H1 (cell line): ENCODE results near the gene GALNT17. TPM values are rescaled to one million over a fixed set of nuclear protein-coding genes. Genes with fewer than 3 reads are reported as not detected.
A peak's percentile ranks its signal among the peaks of the same experiment; 100 is the strongest.

Experiments
- CTCF ChIA-PET: fragments of 300-600 bp; sonication (Branson Sonifier 250); formaldehyde crosslinking; loops from one replicate; lab custom pipeline; 2021; ENCODE audit not compliant: partially characterized antibody; lab: Charles Lee
- POLR2A ChIA-PET: fragments of 300-600 bp; sonication (Branson Sonifier 250); formaldehyde crosslinking; loops from one replicate; lab custom pipeline; 2021; ENCODE audit warnings: inconsistent platforms; ENCODE audit not compliant: partially characterized antibody; lab: Charles Lee
- DNase-seq, 2 experiments: peaks; one replicate each; pipeline versions ENCODE4 v3.0.0 to v3.0.0-alpha.2; 2010 to 2022; ENCODE audit warnings: low spot score in 2 of 2, low read depth in 1 of 2, mixed read lengths in 1 of 2
- FAIRE-seq: peaks from 2 replicates; lab custom pipeline; 2011; peaks lifted over from hg19 to GRCh38; lab: Jason Lieb, UNC
- H2AFZ ChIP-seq: 2 replicates; pipeline ENCODE4 v1.8.1; 2012; ENCODE audit warnings: low read length, inconsistent platforms
- H2AK5ac ChIP-seq: 2 replicates; pipeline ENCODE4 v1.6.1; 2013; ENCODE audit warnings: low read depth, low read length
- H2BK120ac ChIP-seq: replicated peaks from 2 replicates; pipeline ENCODE3; 2013; ENCODE audit warnings: low read depth, low read length, inconsistent platforms
- H2BK12ac ChIP-seq: 2 replicates; pipeline ENCODE4 v1.6.1; 2013; ENCODE audit warnings: low read depth, low read length
- H2BK15ac ChIP-seq: 2 replicates; pipeline ENCODE4 v1.6.1; 2013; ENCODE audit warnings: low read length
- H2BK20ac ChIP-seq: 2 replicates; pipeline ENCODE4 v1.6.1; 2013; ENCODE audit warnings: low read length
- H2BK5ac ChIP-seq: 2 replicates; pipeline ENCODE4 v1.6.1; 2013; ENCODE audit warnings: low read depth, low read length
- H3K14ac ChIP-seq: 2 replicates; pipeline ENCODE4 v1.6.1; 2013; ENCODE audit warnings: inconsistent platforms; ENCODE audit not compliant: insufficient read length
- H3K18ac ChIP-seq: 2 replicates; pipeline ENCODE4 v1.6.1; 2013; ENCODE audit warnings: low read length; ENCODE audit errors: extremely low read depth
- H3K23ac ChIP-seq: 2 replicates; pipeline ENCODE4 v1.6.1; 2013; ENCODE audit warnings: inconsistent platforms; ENCODE audit not compliant: insufficient read length
- H3K23me2 ChIP-seq: 2 replicates; pipeline ENCODE4 v1.6.1; 2013; ENCODE audit warnings: low read depth, low read length
- H3K27ac ChIP-seq: 2 replicates; pipeline ENCODE4 v1.6.1; 2011; ENCODE audit warnings: low read depth, low read length, inconsistent platforms
- H3K27me3 ChIP-seq, 4 experiments: replicated peaks in 1 of 4; 1 replicate in 1 of 4; 2 replicates in 3 of 4; pipeline versions ENCODE4 v1.6.1 to v1.8.1; 2011 to 2013; ENCODE audit warnings: low read length in 3 of 4, mild to moderate bottlenecking in 3 of 4, inconsistent platforms in 2 of 4, mixed read lengths in 2 of 4, moderate library complexity in 1 of 4; ENCODE audit not compliant: control insufficient read depth in 3 of 4, insufficient read depth in 3 of 4; ENCODE audit errors: extremely low read depth in 1 of 4
- H3K36me3 ChIP-seq, 4 experiments: 2 replicates each; pipeline versions ENCODE4 v1.6.1 to v1.8.1; 2011 to 2013; ENCODE audit warnings: mild to moderate bottlenecking in 4 of 4, low read length in 3 of 4, moderate library complexity in 2 of 4, control low read depth in 1 of 4, inconsistent platforms in 1 of 4; ENCODE audit not compliant: insufficient read depth in 4 of 4, control insufficient read depth in 2 of 4
- H3K4ac ChIP-seq: replicated peaks from 2 replicates; pipeline ENCODE3; 2013; ENCODE audit warnings: low read length, low read depth, mixed read lengths, inconsistent platforms; ENCODE audit not compliant: insufficient read length
- H3K4me1 ChIP-seq, 4 experiments: replicated peaks in 1 of 4; 1 replicate in 1 of 4; 2 replicates in 3 of 4; pipeline versions ENCODE4 v1.6.1 to v1.8.1; 2011 to 2013; ENCODE audit warnings: low read length in 3 of 4, inconsistent platforms in 2 of 4, mixed read lengths in 1 of 4; ENCODE audit not compliant: insufficient read depth in 4 of 4, control insufficient read depth in 3 of 4
- H3K4me2 ChIP-seq, 2 experiments: 2 replicates each; pipeline versions ENCODE4 v1.6.1 to v1.8.1; 2011 to 2013; ENCODE audit warnings: low read depth in 2 of 2, low read length in 2 of 2, control low read depth in 1 of 2, inconsistent platforms in 1 of 2, mild to moderate bottlenecking in 1 of 2; ENCODE audit not compliant: insufficient read depth in 1 of 2
- H3K4me3 ChIP-seq, 4 experiments: fragments of 200-600, 300-600 bp in 1 of 4; sonication (generic), shearing (Covaris generic), sonication (Bioruptor Twin) in 1 of 4; 2 replicates each; pipeline versions ENCODE4 v1.5.1 to v1.8.1; 2011 to 2016; ENCODE audit warnings: low read length in 4 of 4, low read depth in 3 of 4, control low read depth in 2 of 4, inconsistent platforms in 2 of 4, mild to moderate bottlenecking in 2 of 4, mixed read lengths in 1 of 4, moderate library complexity in 1 of 4; ENCODE audit not compliant: insufficient read depth in 2 of 4; ENCODE audit errors: extremely low read depth in 1 of 4
- H3K56ac ChIP-seq: replicated peaks from 2 replicates; pipeline ENCODE3; 2013; ENCODE audit warnings: low read depth, mild to moderate bottlenecking, mixed read lengths, low read length, inconsistent platforms; ENCODE audit not compliant: insufficient read length
- H3K79me1 ChIP-seq: 2 replicates; pipeline ENCODE4 v1.6.1; 2013; ENCODE audit warnings: low read depth, low read length, control low read depth
- H3K79me2 ChIP-seq, 2 experiments: 2 replicates each; pipeline versions ENCODE4 v1.6.1 to v1.8.1; 2012 to 2013; ENCODE audit warnings: low read length in 2 of 2, mild to moderate bottlenecking in 2 of 2, inconsistent platforms in 1 of 2; ENCODE audit not compliant: insufficient read depth in 2 of 2, control insufficient read depth in 1 of 2
- H3K9ac ChIP-seq, 4 experiments: replicated peaks in 1 of 4; 1 replicate in 1 of 4; 2 replicates in 3 of 4; pipeline versions ENCODE4 v1.6.1 to v1.8.1; 2011 to 2013; ENCODE audit warnings: low read depth in 3 of 4, low read length in 3 of 4, control low read depth in 2 of 4, mild to moderate bottlenecking in 2 of 4, moderate library complexity in 2 of 4, inconsistent platforms in 1 of 4; ENCODE audit errors: extremely low read depth in 1 of 4
- H3K9me3 ChIP-seq, 2 experiments: 2 replicates each; pipeline versions ENCODE4 v1.6.1 to v1.8.1; 2012 to 2013; ENCODE audit warnings: mild to moderate bottlenecking in 2 of 2, moderate library complexity in 2 of 2, control low read depth in 1 of 2, inconsistent platforms in 1 of 2, low read depth in 1 of 2, low read length in 1 of 2, mixed read lengths in 1 of 2; ENCODE audit not compliant: insufficient read depth in 2 of 2
- H4K20me1 ChIP-seq, 2 experiments: replicated peaks in 1 of 2; 2 replicates each; pipeline versions ENCODE3 to v1.8.1; 2011 to 2013; ENCODE audit warnings: inconsistent platforms in 2 of 2, low read length in 2 of 2, mild to moderate bottlenecking in 1 of 2; ENCODE audit not compliant: insufficient read depth in 2 of 2, control insufficient read depth in 1 of 2
- H4K5ac ChIP-seq: 2 replicates; pipeline ENCODE4 v1.6.1; 2013; ENCODE audit warnings: low read length, low read depth, mixed read lengths, inconsistent platforms; ENCODE audit not compliant: insufficient read length
- H4K8ac ChIP-seq: 2 replicates; pipeline ENCODE4 v1.8.0; 2013; ENCODE audit warnings: mild to moderate bottlenecking, moderate library complexity, low read length, inconsistent platforms; ENCODE audit not compliant: insufficient read depth; ENCODE audit errors: extremely low read depth
- H4K91ac ChIP-seq: replicated peaks from 2 replicates; pipeline ENCODE3; 2013; ENCODE audit warnings: low read length, mixed read lengths, inconsistent platforms; ENCODE audit not compliant: insufficient read length
- GABPA ChIP-seq: IDR thresholded peaks from 2 replicates; pipeline ENCODE4 v1.6.1; 2011; ENCODE audit warnings: mild to moderate bottlenecking, low read length, moderate library complexity, borderline replicate concordance; ENCODE audit not compliant: insufficient read depth
- HDAC2 ChIP-seq, 2 experiments: fragments of 300-600 bp in 1 of 2; sonication (generic) in 1 of 2; IDR thresholded peaks; 2 replicates each; pipeline ENCODE4 v1.6.1; 2011 to 2012; ENCODE audit warnings: low read depth in 2 of 2, low read length in 2 of 2, mild to moderate bottlenecking in 2 of 2, moderate library complexity in 2 of 2, borderline replicate concordance in 1 of 2, inconsistent platforms in 1 of 2
- KDM1A ChIP-seq: fragments of 200-600, 300-600 bp; sonication (generic); IDR thresholded peaks from 2 replicates; pipeline ENCODE4 v1.7.1; 2016; ENCODE audit warnings: mild to moderate bottlenecking, low read length, borderline replicate concordance
- MAFK ChIP-seq: IDR thresholded peaks from 2 replicates; pipeline ENCODE4 v1.6.1; 2012; ENCODE audit warnings: low read depth, mild to moderate bottlenecking, improper control_type of control experiment, low read length
- NRF1 ChIP-seq: IDR thresholded peaks from 2 replicates; pipeline ENCODE4 v1.6.1; 2011; ENCODE audit warnings: mild to moderate bottlenecking, low read depth, low read length, improper control_type of control experiment
- TCF12 ChIP-seq: IDR thresholded peaks from 2 replicates; pipeline ENCODE4 v1.6.1; 2011; ENCODE audit warnings: low read depth, mild to moderate bottlenecking, low read length
- WGBS, 2 experiments: shearing (Covaris generic) in 1 of 2; methylation state at CpG; one replicate each; pipeline versions ENCODE4 v1.1.6 to v1.1.7; 2013 to 2015; ENCODE audit warnings: low lambda C conversion rate in 2 of 2, mixed read lengths in 2 of 2, inconsistent platforms in 1 of 2, low coverage in 1 of 2, missing lambda C conversion rate in 1 of 2; ENCODE audit not compliant: insufficient replicate concordance in 2 of 2, insufficient coverage in 1 of 2, insufficient read length in 1 of 2; ENCODE audit errors: extremely low coverage in 1 of 2, missing lambda C conversion rate in 1 of 2; 5-methylcytosine and 5-hydroxymethylcytosine counted together
- polyA plus RNA-seq, 7 experiments: library from polyadenylated mRNA; depleted of rRNA in 3 of 7; stranded (reverse) in 5 of 7; unstranded in 2 of 7; fragments of >200 nt in 5 of 7; fragments of 200-250 nt in 2 of 7; gene quantifications; 1 replicate in 5 of 7; 2 replicates in 1 of 7; 4 replicates in 1 of 7; pipeline versions ENCODE4 v1.2.1 to v1.2.3, GENCODE V29; 2011 to 2013; ENCODE audit warnings: missing spikeins in 2 of 7, mixed read lengths in 2 of 7
- total RNA-seq: library from RNA; stranded (reverse); fragmentation: NEBNext Ultra II Directional; extraction: Animal tissue kit (Norgen Biotek cat#: 25700); gene quantifications from 2 replicates; pipeline ENCODE4 v1.2.1, GENCODE V29; 2021

The GALNT17 gene
- total and polyA plus RNA-seq, 2 of the 8 experiments (the other 6 are each of a cell fraction or from before 2014, with no cell fraction given), result 37.7 to 47.0 TPM

- Histone ChIP-seq H3K79me2 (no peaks in the 10 kb centered on the region), H2BK12ac (0 out of 2 replicates have a peak overlapping the region, but pooled peaks have one; percentile 85), H3K79me1 (no peaks in the 10 kb centered on the region), H3K9me3 (no peaks in the 10 kb centered on the region), H3K23ac (no peak overlapping the region), H3K36me3 (no peaks in the 10 kb centered on the region), H3K27me3 (no peaks in the 10 kb centered on the region), H2BK20ac (peak overlapping the region; percentile 93; the same call in 1 of the 2 replicates), H3K56ac (no peak overlapping the region), H3K9ac (no peak overlapping the region), H3K14ac (no peak overlapping the region), H3K23me2 (no peaks in the 10 kb centered on the region), H2BK5ac (0 out of 2 replicates have a peak overlapping the region, but pooled peaks have one; percentile 44), H2BK120ac (peak overlapping the region; percentile 85), H4K91ac (peak overlapping the region; percentile 4), H4K20me1 (no peaks in the 10 kb centered on the region), H3K27ac (no peak overlapping the region), H3K18ac (peak overlapping the region; percentile 62), H2AK5ac (no peak overlapping the region), H4K5ac (no peak overlapping the region), H3K4me3 (no peak overlapping the region), H3K4ac (peak overlapping the region; percentile 41), H2BK15ac (no peak overlapping the region), H3K4me1 (peaks cover 0 to 4% (median 1%) of the 10 kb centered on the region in 4 experiments; a peak in 4 of 7 replicates), H4K8ac (no peak overlapping the region), H3K4me2 (no peak overlapping the region), H2AFZ (no peak overlapping the region)
- DNase-seq (no peak), FAIRE-seq (no peak)
- 90% methylated on average over 9 of the region's 9 CpGs; no CpG with 5 or more reads in 1 of the 2 experiments for WGBS, 2 experiments
- ChIA-PET POLR2A (no interaction called here), CTCF (interaction anchor here (0.8 to 7.2 kb wide), 5 partner anchors 10 to 903 kb away, joined by 3 to 61 read pairs (median 5); no protein-coding TSS in a partner anchor)
- TF ChIP-seq GABPA, result no peak
- no peak for TF ChIP-seq MAFK
- no peak for TF ChIP-seq KDM1A
- no peak for TF ChIP-seq HDAC2 (IDR thresholded peaks at IDR 0.05; ENCODE audit: borderline replicate concordance in 1 of 2, low read depth in 2 of 2, low read length in 2 of 2)
- TF ChIP-seq NRF1, result no peak
- no peak for TF ChIP-seq TCF12
These were observed 599.8 kb downstream of the GALNT17 start for GRCh38 chr7:71731740-71732139.
